H1 (cell line): Measurements from ENCODE around the gene TPH2. TPM values are rescaled to one million over a fixed set of nuclear protein-coding genes. Genes with fewer than 3 reads are reported as not detected.

Experiments
- EGR1 ChIP-seq: IDR thresholded peaks from 2 replicates; pipeline ENCODE4 v1.6.1; 2011; ENCODE audit warnings: low read depth, low read length, borderline replicate concordance
- polyA plus RNA-seq, 7 experiments: library from polyadenylated mRNA; depleted of rRNA in 3 of 7; stranded (reverse) in 5 of 7; unstranded in 2 of 7; fragments of >200 nt in 5 of 7; fragments of 200-250 nt in 2 of 7; gene quantifications; 1 replicate in 5 of 7; 2 replicates in 1 of 7; 4 replicates in 1 of 7; pipeline versions ENCODE4 v1.2.1 to v1.2.3, GENCODE V29; 2011 to 2013; ENCODE audit warnings: missing spikeins in 2 of 7, mixed read lengths in 2 of 7
- total RNA-seq: library from RNA; stranded (reverse); fragmentation: NEBNext Ultra II Directional; extraction: Animal tissue kit (Norgen Biotek cat#: 25700); gene quantifications from 2 replicates; pipeline ENCODE4 v1.2.1, GENCODE V29; 2021

TPH2 gene
- total and polyA plus RNA-seq, 2 of the 8 experiments (the other 6 are each of a cell fraction or from before 2014, with no cell fraction given) = 0.57 to 1.1 TPM

DNA sequence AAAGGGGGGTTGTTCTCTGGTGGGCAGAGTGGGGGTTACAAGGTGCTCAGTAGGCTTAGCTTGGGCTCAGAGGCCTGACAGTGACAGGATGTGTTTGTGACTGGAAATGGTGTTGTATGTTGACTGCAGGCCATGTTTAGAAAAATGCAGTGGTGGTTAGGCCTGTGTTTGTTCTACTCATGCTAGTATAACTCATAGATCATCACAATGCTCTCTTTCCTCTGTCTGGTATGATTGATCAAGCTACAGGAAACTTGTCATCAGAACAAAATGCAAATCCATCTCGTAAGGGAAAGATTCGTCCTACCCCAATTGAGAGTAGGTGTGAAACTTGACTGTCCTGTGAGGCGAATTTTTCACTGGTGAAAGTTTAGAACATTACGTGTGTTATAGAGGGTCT is 11.8 kb downstream of the TPH2 start (continued):
- TF ChIP-seq EGR1 = no peak
- TF ChIP-seq, all 59 proteins: peak for 0
